NB4 (cell line): ENCODE measurements around the gene CUL3.

Source experiments
- DNase-seq: peaks from one replicate; pipeline ENCODE4 v3.0.0; 2010; ENCODE audit warnings: low read depth
- H3K4me3 ChIP-seq: one replicate; pipeline ENCODE4 v1.5.1; 2011; ENCODE audit warnings: mild to moderate bottlenecking, low read depth, low read length, moderate library complexity
- CTCF ChIP-seq: IDR thresholded peaks from one replicate; pipeline ENCODE4 v1.5.1; 2012; ENCODE audit warnings: low read depth, low read length
- MYC ChIP-seq: IDR thresholded peaks from 2 replicates; pipeline ENCODE4 v1.6.1; 2011; ENCODE audit warnings: low read depth, low read length
- POLR2A ChIP-seq: IDR thresholded peaks from 2 replicates; pipeline ENCODE4 v1.6.1; 2011; ENCODE audit warnings: mild to moderate bottlenecking; ENCODE audit not compliant: insufficient read length; ENCODE audit errors: extremely low read depth
- TF ChIP-seq, protein P1 (sequence below): IDR thresholded peaks from 2 replicates; pipeline ENCODE4 v1.6.1; 2011; ENCODE audit warnings: low read depth, low read length

The CUL3 gene

DNA sequence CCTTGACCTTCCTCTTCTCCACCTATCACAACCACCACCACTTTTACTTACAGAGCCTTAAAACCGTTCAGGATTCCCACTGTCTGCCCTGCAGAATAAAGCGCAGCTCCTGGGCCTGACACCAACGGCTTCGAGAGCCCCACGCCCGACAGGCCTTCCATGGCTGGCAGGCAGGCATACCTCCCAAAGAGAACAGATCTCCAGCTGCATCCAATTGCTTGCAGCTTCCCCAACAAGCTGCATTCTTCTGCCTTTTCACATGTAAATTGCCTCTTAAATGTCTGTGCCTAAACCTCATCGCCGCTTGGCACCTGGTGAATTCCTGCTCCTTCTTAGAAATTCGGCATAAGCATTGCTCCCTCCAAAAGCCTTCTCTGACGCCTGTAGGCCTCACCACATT, 151.7 kb downstream of the CUL3 start:
- no peak for DNase-seq
- no peak overlapping the region for H3K4me3 ChIP-seq
- TF ChIP-seq, protein P1, sequence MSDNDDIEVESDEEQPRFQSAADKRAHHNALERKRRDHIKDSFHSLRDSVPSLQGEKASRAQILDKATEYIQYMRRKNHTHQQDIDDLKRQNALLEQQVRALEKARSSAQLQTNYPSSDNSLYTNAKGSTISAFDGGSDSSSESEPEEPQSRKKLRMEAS: no peak
- TF ChIP-seq MYC (no peak), POLR2A (no peak), CTCF (no peak)

DNA sequence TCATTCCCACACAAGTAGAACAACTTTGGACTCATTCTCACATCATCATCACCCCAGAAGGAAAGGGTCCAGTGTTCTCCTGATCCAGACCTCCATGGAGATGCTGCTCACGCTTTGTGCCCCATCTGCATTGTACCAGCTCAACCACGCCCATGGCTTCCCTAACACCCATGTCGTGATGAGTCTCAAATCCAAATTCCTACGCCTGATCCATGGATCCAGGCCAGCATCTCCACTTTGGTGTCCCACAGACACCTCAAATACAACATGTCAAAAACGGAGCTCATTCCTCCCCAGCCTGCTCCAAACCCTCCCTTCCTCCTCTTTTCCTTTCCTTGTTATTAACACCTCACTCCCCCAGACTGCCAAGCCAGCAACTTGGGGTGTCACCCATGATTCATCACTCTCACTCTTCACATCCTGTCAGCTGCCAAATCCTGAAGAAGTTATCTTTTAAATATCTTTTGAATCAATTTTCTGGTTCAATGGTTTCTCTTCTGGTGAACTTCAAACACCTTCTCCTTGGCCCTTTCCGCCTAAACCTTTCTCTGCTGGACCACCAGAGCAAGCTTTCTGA, 153.1 kb downstream of the CUL3 start:
- no peak for DNase-seq
- TF ChIP-seq POLR2A (no peak), MYC (no peak), CTCF (no peak)
- TF ChIP-seq, protein P1: no peak
- no peak overlapping the region for H3K4me3 ChIP-seq

DNA sequence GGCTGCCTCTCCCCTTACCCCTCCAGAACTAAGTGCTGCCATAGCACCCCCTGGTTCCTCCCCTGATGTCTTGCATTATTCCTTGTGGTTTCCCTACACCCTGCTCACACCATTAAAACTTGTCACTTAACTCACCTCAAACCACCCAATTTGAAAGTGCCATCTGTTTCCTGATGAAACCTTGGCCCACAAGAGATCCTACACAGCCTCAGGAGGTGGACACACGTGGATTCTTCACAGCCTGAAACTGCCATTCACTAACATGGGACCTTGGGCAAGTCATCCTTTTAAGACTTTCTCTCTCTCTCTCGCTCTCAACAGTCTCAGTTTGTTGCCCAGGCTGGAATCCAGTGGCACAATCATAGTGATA, 155.7 kb downstream of the CUL3 start:
- DNase-seq: no peak
- no peak overlapping the region for H3K4me3 ChIP-seq
- no peak for TF ChIP-seq CTCF
- TF ChIP-seq POLR2A: no peak
- TF ChIP-seq, protein P1: no peak
- no peak for TF ChIP-seq MYC

GRCh38 chr2:224428787-224429440, 156.2 kb downstream of the CUL3 start:
- no peak for DNase-seq
- H3K4me3 ChIP-seq: no peak overlapping the region
- TF ChIP-seq POLR2A (no peak), MYC (no peak), CTCF (no peak)
- TF ChIP-seq, protein P1: no peak

DNA sequence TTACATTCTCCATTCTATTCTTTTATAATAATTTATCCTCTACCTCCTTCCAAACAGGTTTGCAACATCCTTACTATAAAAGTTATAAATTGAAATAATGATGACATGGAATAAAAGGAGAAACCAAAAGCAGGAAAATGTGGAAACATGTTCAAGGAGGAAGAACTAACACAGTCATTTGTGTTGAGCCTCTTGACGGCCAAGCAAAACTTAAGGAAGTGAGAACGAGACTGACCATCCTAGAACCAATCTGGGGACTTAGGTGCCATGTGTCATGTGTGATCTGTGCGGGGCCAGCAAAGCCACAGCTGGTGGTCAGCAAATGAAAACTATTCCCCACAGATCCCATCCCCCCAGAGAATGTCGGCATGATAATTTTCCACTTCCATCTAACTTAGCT, 157.7 kb downstream of the CUL3 start:
- TF ChIP-seq CTCF (no peak), POLR2A (no peak), MYC (no peak)
- TF ChIP-seq, protein P1: no peak
- H3K4me3 ChIP-seq: no peak overlapping the region
- no peak for DNase-seq

DNA sequence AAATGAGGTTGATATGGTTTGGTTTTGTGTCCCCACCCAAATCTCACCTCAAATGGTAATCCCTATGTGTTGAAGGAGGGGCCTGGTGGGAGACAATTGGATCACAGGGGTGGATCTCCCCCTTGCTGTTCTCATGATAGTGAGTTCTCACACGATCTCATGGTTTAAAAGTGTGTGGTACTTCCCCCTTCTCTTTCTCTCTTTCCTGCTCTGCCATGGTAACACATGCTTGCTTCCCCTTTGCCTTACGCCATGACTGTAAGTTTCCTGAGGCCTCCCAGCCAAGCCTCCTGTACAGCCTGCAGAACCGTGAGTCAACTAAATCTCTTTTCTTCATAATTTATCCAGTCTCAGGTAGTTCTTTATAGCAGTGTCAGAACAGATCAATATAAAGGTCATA, 158.5 kb downstream of the CUL3 start:
- DNase-seq: no peak
- TF ChIP-seq, protein P1: no peak
- TF ChIP-seq POLR2A (no peak), CTCF (no peak), MYC (no peak)
- no peak overlapping the region for H3K4me3 ChIP-seq
